ENCODE results near the gene TPRG1L.

Gene TPRG1L

DNA sequence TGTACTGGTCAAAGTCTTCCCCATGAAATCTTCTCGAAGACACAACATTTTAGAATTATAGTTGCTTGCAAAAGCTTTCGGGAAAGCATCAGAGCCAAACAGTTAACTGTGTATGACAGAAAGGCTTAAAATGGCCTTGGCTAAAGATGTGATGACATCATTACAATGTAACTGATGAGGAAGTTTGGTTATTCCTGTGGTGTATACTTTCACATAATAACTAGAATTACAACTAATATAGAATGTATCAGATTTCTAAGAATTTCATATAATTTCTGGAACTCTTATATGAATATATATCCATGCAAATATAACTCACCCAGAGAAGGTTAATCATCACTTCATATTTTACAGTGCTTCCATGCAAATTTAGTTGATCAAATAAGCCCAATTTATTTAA lies 35.9 kb downstream of the TPRG1L start:
- Histone ChIP-seq H3K27me3 (ENCODE audit: control insufficient read depth in 2 of 2, insufficient read depth in 2 of 2, low read length in 2 of 2) (peaks cover 2 to 7% of the 10 kb centered on the region in 2 donors), H3K9me3 (ENCODE audit: control insufficient read depth in 2 of 2, low read length in 2 of 2) (no peaks in the 10 kb centered on the region), H3K9ac (ENCODE audit: low read depth in 1 of 2, low read length in 2 of 2) (no peak overlapping the region), H3K27ac (ENCODE audit: low read depth in 2 of 2, low read length in 2 of 2) (no peak overlapping the region), H3K36me3 (ENCODE audit: control insufficient read depth in 2 of 2, insufficient read depth in 2 of 2, low read length in 2 of 2) (no peaks in the 10 kb centered on the region), H3K4me1 (ENCODE audit: control insufficient read depth in 2 of 2, insufficient read depth in 2 of 2, low read length in 2 of 2) (no peaks in the 10 kb centered on the region), H3K4me3 (ENCODE audit: low read length in 2 of 2) (no peak overlapping the region)

DNA sequence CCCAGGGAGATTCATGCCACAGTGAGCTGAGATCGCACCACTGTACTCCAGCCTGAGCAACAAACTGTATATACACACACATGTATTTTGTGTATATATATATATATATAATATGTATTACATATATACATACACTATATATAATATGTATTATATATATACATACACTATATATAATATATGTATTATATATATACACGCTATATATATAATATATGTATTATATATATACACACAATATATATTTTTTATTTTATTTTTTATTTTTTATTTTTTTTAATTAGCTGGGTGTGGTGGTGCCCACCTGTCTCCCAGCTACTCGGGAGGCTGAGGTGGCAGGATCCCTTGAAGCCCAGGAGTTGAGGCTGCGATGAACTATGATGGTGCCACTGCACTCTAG lies 36.8 kb downstream of the TPRG1L start:
- Histone ChIP-seq H3K36me3 (ENCODE audit: control insufficient read depth in 2 of 2, insufficient read depth in 2 of 2, low read length in 2 of 2) (no peaks in the 10 kb centered on the region), H3K9me3 (ENCODE audit: control insufficient read depth in 2 of 2, low read length in 2 of 2) (no peaks in the 10 kb centered on the region), H3K27me3 (ENCODE audit: control insufficient read depth in 2 of 2, insufficient read depth in 2 of 2, low read length in 2 of 2) (peaks cover 4 to 7% of the 10 kb centered on the region in 2 donors), H3K27ac (ENCODE audit: low read depth in 2 of 2, low read length in 2 of 2) (no peak overlapping the region), H3K4me3 (ENCODE audit: low read length in 2 of 2) (no peak overlapping the region), H3K4me1 (ENCODE audit: control insufficient read depth in 2 of 2, insufficient read depth in 2 of 2, low read length in 2 of 2) (no peaks in the 10 kb centered on the region), H3K9ac (ENCODE audit: low read depth in 1 of 2, low read length in 2 of 2) (no peak overlapping the region)

DNA sequence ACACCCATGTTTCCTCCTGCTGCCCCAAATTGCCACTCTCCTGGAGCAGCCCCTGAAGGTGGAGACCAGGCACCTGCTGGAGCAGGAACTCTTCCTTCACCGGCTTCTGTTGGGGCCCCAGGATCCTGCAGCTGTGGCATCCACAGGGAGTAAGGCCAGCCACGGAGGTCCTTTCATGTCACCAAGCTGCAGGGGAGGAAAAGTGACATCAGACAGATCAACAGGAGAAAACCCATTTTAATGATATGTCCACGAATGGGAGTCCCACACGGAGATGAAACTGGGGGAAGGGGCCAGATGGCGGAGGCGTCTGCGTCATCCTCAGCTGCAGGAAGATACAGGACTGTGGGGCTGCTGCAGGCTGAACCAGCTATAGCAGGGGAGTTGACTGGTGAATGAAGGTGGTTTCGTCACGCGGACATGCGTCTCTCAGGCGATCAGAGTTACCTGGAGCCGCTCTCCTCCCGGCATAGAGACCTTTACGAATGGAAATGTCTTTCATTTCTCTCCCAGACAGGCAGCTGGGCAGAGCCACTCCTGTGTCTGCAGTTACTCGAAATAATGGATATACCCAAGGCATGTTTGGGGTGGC lies 37.4 kb downstream of the TPRG1L start:
- no peak overlapping the region for H3K9ac ChIP-seq (ENCODE audit: low read depth in 1 of 2, low read length in 2 of 2)
- no peak overlapping the region for H3K27ac ChIP-seq (ENCODE audit: low read depth in 2 of 2, low read length in 2 of 2)
- H3K4me3 ChIP-seq (ENCODE audit: low read length in 2 of 2) = no peak overlapping the region
- peaks cover 4 to 7% of the 10 kb centered on the region in 2 donors for H3K27me3 ChIP-seq (ENCODE audit: control insufficient read depth in 2 of 2, insufficient read depth in 2 of 2, low read length in 2 of 2)
- H3K4me1 ChIP-seq (ENCODE audit: control insufficient read depth in 2 of 2, insufficient read depth in 2 of 2, low read length in 2 of 2) = no peaks in the 10 kb centered on the region
- H3K36me3 ChIP-seq (ENCODE audit: control insufficient read depth in 2 of 2, insufficient read depth in 2 of 2, low read length in 2 of 2) = no peaks in the 10 kb centered on the region
- H3K9me3 ChIP-seq (ENCODE audit: control insufficient read depth in 2 of 2, low read length in 2 of 2) = no peaks in the 10 kb centered on the region

DNA sequence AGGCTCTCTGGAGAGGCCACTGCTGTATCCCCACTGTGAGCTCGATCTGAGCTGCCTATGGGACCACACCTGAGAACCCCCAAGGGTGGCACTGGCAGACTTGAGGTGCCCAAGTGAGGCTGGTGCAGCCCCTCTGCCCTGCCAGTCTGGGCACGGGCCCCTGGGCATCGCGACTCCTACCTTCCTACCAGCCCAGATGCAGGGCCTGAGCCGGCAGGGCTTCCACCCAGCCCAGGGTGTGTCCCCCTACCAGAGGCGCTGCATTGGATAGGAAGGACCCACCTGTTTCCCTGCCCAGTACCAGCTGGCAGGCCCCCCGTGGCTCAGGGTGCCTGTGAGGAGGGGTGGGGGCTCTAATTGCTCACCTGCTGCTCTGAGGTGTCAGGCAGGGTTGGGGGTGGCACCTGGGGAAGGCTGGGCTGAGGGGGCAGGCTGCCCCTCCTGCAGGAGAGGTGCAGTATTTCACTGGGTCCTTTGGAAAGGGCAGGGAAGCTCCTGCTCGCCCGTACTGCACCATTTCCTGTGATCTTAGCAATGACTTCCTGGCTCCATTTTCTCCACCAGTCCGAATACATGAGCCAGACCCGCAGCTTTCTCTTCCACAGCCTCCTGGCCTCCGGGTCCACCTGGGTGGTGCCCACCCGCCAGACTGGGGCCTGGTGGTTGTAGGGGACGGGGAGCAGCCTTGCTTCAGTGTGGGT lies 39.3 kb downstream of the TPRG1L start:
- Histone ChIP-seq H3K9ac (ENCODE audit: low read depth in 1 of 2, low read length in 2 of 2) (no peak overlapping the region), H3K9me3 (ENCODE audit: control insufficient read depth in 2 of 2, low read length in 2 of 2) (no peaks in the 10 kb centered on the region), H3K36me3 (ENCODE audit: control insufficient read depth in 2 of 2, insufficient read depth in 2 of 2, low read length in 2 of 2) (no peaks in the 10 kb centered on the region), H3K4me1 (ENCODE audit: control insufficient read depth in 2 of 2, insufficient read depth in 2 of 2, low read length in 2 of 2) (peaks cover 5 to 10% of the 10 kb centered on the region in 2 donors), H3K27me3 (ENCODE audit: control insufficient read depth in 2 of 2, insufficient read depth in 2 of 2, low read length in 2 of 2) (peaks cover 4 to 8% of the 10 kb centered on the region in 2 donors), H3K4me3 (ENCODE audit: low read length in 2 of 2) (no peak overlapping the region), H3K27ac (ENCODE audit: low read depth in 2 of 2, low read length in 2 of 2) (peak overlapping the region in 1 of 2 donors; percentile 43)

DNA sequence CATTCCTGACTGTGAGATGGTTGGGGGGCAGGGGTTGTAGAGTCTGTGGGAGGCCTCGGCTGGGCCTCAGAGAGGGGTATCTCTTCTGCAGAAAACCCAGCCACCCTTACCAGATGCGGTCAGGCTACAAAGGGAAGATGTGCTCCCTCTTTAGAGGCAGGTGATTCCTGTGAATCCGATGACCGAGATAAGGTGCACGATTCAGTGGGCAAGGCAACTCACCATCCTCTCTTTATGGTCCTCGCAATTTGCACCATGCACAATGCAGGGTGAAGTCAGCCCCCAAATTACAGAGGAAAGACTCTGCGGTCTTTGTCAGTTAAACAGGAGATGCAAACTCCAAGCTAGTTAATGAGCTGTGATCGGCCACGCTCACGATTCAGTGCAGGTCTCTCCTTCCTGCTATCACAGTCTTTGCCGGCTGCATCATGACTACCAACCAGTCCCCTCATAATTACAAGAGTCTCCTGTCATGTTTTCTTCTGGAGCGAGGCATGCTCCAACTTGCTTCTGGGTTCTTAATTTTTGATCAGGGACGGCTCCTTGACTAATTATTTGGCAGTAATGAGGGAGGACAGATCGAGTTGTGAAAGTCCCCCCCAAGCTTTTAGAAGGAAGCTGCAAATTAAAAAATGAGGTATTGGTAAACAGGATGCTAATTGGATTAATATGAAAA lies 40.0 kb downstream of the TPRG1L start:
- Histone ChIP-seq H3K9ac (ENCODE audit: low read depth in 1 of 2, low read length in 2 of 2) (no peak overlapping the region), H3K27me3 (ENCODE audit: control insufficient read depth in 2 of 2, insufficient read depth in 2 of 2, low read length in 2 of 2) (peaks cover 3 to 15% of the 10 kb centered on the region in 2 donors), H3K27ac (ENCODE audit: low read depth in 2 of 2, low read length in 2 of 2) (peak overlapping the region in 1 of 2 donors; percentile 43), H3K9me3 (ENCODE audit: control insufficient read depth in 2 of 2, low read length in 2 of 2) (no peaks in the 10 kb centered on the region), H3K4me1 (ENCODE audit: control insufficient read depth in 2 of 2, insufficient read depth in 2 of 2, low read length in 2 of 2) (peaks cover 7 to 12% of the 10 kb centered on the region in 2 donors), H3K36me3 (ENCODE audit: control insufficient read depth in 2 of 2, insufficient read depth in 2 of 2, low read length in 2 of 2) (no peaks in the 10 kb centered on the region), H3K4me3 (ENCODE audit: low read length in 2 of 2) (no peak overlapping the region)

DNA sequence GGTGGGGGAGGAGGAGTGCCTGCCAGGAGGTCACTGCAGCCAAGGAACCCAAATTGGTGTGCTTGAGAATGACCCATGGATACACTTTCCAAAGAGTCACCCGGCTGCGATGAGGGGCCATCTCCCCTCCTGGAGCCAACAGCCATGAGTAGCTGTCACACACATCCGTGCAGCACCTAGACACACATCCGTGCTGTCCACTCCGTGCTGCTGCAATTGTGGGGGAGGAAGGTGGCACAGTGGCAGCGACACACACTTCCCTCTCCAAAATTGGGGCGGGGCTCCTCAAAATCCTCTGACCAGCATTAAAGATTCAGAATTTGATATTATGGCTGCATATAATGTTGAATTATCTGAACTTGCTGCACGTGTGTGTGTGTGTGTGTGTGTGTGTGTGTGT lies 43.3 kb downstream of the TPRG1L start:
- Histone ChIP-seq H3K9me3 (ENCODE audit: control insufficient read depth in 2 of 2, low read length in 2 of 2) (no peaks in the 10 kb centered on the region), H3K9ac (ENCODE audit: low read depth in 1 of 2, low read length in 2 of 2) (no peak overlapping the region), H3K27ac (ENCODE audit: low read depth in 2 of 2, low read length in 2 of 2) (no peak overlapping the region), H3K4me1 (ENCODE audit: control insufficient read depth in 2 of 2, insufficient read depth in 2 of 2, low read length in 2 of 2) (peaks cover 7 to 12% of the 10 kb centered on the region in 2 donors), H3K36me3 (ENCODE audit: control insufficient read depth in 2 of 2, insufficient read depth in 2 of 2, low read length in 2 of 2) (no peaks in the 10 kb centered on the region), H3K4me3 (ENCODE audit: low read length in 2 of 2) (no peak overlapping the region), H3K27me3 (ENCODE audit: control insufficient read depth in 2 of 2, insufficient read depth in 2 of 2, low read length in 2 of 2) (peaks cover 11 to 13% of the 10 kb centered on the region in 2 donors)

DNA sequence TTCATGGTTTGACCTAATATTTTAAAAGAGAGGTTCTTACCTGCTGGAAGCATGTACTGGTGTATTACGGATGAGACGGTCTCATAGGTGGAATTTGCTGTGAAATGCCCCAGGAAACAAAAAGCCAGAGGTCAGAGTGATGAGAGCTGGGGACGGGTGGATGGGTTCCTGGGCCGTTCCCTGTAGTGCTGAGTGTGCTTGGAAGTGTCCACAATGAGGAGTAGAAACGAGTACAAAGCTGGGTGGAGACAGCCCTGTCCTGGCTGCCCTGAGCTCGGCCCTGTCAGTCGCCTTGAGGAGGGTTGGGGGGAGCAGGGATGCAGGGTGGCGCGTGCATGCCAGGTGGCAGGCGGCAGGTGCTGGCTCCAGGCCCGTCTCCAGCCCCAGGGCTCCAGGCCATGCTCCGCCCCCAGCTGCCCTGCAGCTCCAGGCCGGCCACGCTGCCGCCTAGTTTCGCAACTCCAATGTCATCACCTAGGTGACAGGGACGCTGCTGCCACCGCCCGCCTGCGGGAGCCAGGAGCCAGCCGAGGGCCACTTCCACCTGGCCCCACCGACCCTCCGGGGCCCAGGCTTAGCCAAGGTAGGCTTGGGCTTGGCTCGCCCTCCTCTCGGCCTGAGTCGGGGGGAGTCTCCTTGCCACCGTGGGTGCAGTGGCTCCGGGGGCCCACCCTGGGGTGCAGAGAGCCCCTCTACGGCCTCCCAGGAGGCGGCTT lies 43.9 kb downstream of the TPRG1L start:
- Histone ChIP-seq H3K4me1 (ENCODE audit: control insufficient read depth in 2 of 2, insufficient read depth in 2 of 2, low read length in 2 of 2) (peaks cover 7 to 12% of the 10 kb centered on the region in 2 donors), H3K4me3 (ENCODE audit: low read length in 2 of 2) (no peak overlapping the region), H3K27me3 (ENCODE audit: control insufficient read depth in 2 of 2, insufficient read depth in 2 of 2, low read length in 2 of 2) (peaks cover 11% of the 10 kb centered on the region in 2 donors), H3K27ac (ENCODE audit: low read depth in 2 of 2, low read length in 2 of 2) (no peak overlapping the region), H3K36me3 (ENCODE audit: control insufficient read depth in 2 of 2, insufficient read depth in 2 of 2, low read length in 2 of 2) (no peaks in the 10 kb centered on the region), H3K9me3 (ENCODE audit: control insufficient read depth in 2 of 2, low read length in 2 of 2) (no peaks in the 10 kb centered on the region), H3K9ac (ENCODE audit: low read depth in 1 of 2, low read length in 2 of 2) (no peak overlapping the region)

DNA sequence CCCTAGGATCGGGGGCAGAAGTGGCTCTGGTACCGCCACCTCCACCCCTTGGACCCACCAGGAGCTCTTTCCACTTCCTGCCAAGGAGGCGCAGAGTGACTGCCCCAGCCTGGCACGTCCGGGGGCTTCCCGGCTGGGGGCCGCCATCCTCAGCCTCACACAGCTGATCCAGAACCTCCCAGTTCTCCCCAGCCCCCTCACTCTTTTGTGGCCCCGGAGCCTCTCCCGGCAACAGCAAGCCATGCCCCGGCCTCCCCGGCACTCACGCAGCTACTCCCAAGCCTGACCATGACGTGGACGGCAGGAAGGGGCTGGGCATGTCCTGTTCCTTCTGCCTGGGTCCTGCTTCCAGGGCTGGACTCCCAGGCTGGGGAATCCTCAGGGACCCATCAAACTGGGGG lies 44.6 kb downstream of the TPRG1L start:
- no peaks in the 10 kb centered on the region for H3K9me3 ChIP-seq (ENCODE audit: control insufficient read depth in 2 of 2, low read length in 2 of 2)
- H3K9ac ChIP-seq (ENCODE audit: low read depth in 1 of 2, low read length in 2 of 2) = no peak overlapping the region
- H3K4me1 ChIP-seq (ENCODE audit: control insufficient read depth in 2 of 2, insufficient read depth in 2 of 2, low read length in 2 of 2) = peaks cover 7 to 12% of the 10 kb centered on the region in 2 donors
- H3K4me3 ChIP-seq (ENCODE audit: low read length in 2 of 2) = no peak overlapping the region
- H3K36me3 ChIP-seq (ENCODE audit: control insufficient read depth in 2 of 2, insufficient read depth in 2 of 2, low read length in 2 of 2) = no peaks in the 10 kb centered on the region
- H3K27me3 ChIP-seq (ENCODE audit: control insufficient read depth in 2 of 2, insufficient read depth in 2 of 2, low read length in 2 of 2) = peaks cover 11% of the 10 kb centered on the region in 2 donors
- H3K27ac ChIP-seq (ENCODE audit: low read depth in 2 of 2, low read length in 2 of 2) = no peak overlapping the region

DNA sequence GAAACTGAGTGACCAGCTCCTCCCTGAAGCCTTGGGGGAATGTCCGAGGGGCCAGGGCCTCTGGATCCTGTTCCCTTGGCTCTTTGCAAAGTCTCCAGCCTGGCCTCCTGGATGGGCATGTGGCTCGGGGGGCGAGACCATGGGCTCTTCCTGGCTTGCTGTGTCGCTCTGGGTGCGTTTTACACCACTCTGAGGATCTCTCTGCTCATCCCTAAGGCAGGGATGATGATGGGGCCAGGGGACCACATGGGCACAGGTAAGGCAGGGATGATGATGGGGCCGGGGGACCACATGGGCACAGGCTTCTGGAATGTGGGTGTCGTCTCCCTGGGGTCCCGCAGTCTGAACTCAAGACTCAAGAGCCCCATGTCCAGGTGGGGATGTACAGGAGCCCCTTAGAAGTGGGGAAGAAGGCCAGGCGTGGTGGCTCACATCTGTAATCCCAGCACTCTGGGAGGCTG lies 45.2 kb downstream of the TPRG1L start:
- Histone ChIP-seq H3K27ac (ENCODE audit: low read depth in 2 of 2, low read length in 2 of 2) (no peak overlapping the region), H3K9ac (ENCODE audit: low read depth in 1 of 2, low read length in 2 of 2) (no peak overlapping the region), H3K9me3 (ENCODE audit: control insufficient read depth in 2 of 2, low read length in 2 of 2) (no peaks in the 10 kb centered on the region), H3K36me3 (ENCODE audit: control insufficient read depth in 2 of 2, insufficient read depth in 2 of 2, low read length in 2 of 2) (no peaks in the 10 kb centered on the region), H3K4me3 (ENCODE audit: low read length in 2 of 2) (no peak overlapping the region), H3K4me1 (ENCODE audit: control insufficient read depth in 2 of 2, insufficient read depth in 2 of 2, low read length in 2 of 2) (peaks cover 7 to 12% of the 10 kb centered on the region in 2 donors), H3K27me3 (ENCODE audit: control insufficient read depth in 2 of 2, insufficient read depth in 2 of 2, low read length in 2 of 2) (peaks cover 9 to 11% of the 10 kb centered on the region in 2 donors)

All from mucosa of rectum (tissue), 2 donors.